ENCODE measurements around the gene MAOB.

Gene MAOB

GRCh38 chrX:43718081-43718480 lies 164.2 kb downstream of the MAOB start:
- DNase-seq (ENCODE audit: low read depth in 2 of 3, low spot score in 1 of 3), result no peak

GRCh38 chrX:43717161-43717560 lies 165.1 kb downstream of the MAOB start:
- no peak for DNase-seq (ENCODE audit: low read depth in 2 of 3, low spot score in 1 of 3)

GRCh38 chrX:43716696-43717095 lies 165.6 kb downstream of the MAOB start:
- no peak for DNase-seq (ENCODE audit: low read depth in 2 of 3, low spot score in 1 of 3)

Data from stimulated activated CD4-positive, alpha-beta T cell treated with anti-CD3 and anti-CD28 coated beads, Interleukin-12 subunit alpha, Interleukin-12 subunit beta, amount 100 ng/mL, for 48 hours (primary cell).